Left ventricle myocardium inferior (tissue), 1 donor: ENCODE data around the gene C6orf47. TPM values are rescaled to one million over a fixed set of nuclear protein-coding genes. Genes with fewer than 3 reads are reported as not detected.

Source experiments
- DNase-seq: peaks from one replicate; pipeline ENCODE4 v3.0.0-alpha.2; 2020
- H3K27ac ChIP-seq: fragments of 200-600 bp; replicated peaks from 2 replicates; pipeline ENCODE4 v1.8.0; 2021
- H3K27me3 ChIP-seq: fragments of 200-600 bp; 2 replicates; pipeline ENCODE4 v1.8.0; 2021; ENCODE audit warnings: low read depth
- H3K36me3 ChIP-seq: fragments of 200-600 bp; 2 replicates; pipeline ENCODE4 v1.8.0; 2021
- H3K4me1 ChIP-seq: fragments of 200-600 bp; 2 replicates; pipeline ENCODE4 v1.8.0; 2021
- H3K4me3 ChIP-seq: fragments of 200-600 bp; 2 replicates; pipeline ENCODE4 v1.8.0; 2021; ENCODE audit warnings: mild to moderate bottlenecking, moderate library complexity
- H3K9me3 ChIP-seq: fragments of 200-600 bp; replicated peaks from 2 replicates; pipeline ENCODE4 v1.8.0; 2021
- intact Hi-C: fragments of 100-400 bp; cut with micrococcal nuclease; formaldehyde crosslinking; loops from one replicate; pipeline ENCODE4 v1.11.0; 2022
- total RNA-seq: library from RNA; stranded (reverse); fragmentation: NEBNext Ultra II Directional; extraction: Animal tissue kit (Norgen Biotek cat#: 25700); gene quantifications from one replicate; pipeline ENCODE4 v1.2.1, GENCODE V29; 2021
- TF ChIP-seq, protein P1 (sequence below): fragments of 200-600 bp; IDR thresholded peaks from 2 replicates; pipeline ENCODE4 v1.8.0; 2021; ENCODE audit warnings: antibody characterized with exemption, mild to moderate bottlenecking, borderline replicate concordance
- donor health status: DM: no; HTN: yes; CAD: no; lungs with severe emphysema.

C6orf47 gene
- total RNA-seq, 1 donor from 2014 or later, result 16.9 TPM

DNA sequence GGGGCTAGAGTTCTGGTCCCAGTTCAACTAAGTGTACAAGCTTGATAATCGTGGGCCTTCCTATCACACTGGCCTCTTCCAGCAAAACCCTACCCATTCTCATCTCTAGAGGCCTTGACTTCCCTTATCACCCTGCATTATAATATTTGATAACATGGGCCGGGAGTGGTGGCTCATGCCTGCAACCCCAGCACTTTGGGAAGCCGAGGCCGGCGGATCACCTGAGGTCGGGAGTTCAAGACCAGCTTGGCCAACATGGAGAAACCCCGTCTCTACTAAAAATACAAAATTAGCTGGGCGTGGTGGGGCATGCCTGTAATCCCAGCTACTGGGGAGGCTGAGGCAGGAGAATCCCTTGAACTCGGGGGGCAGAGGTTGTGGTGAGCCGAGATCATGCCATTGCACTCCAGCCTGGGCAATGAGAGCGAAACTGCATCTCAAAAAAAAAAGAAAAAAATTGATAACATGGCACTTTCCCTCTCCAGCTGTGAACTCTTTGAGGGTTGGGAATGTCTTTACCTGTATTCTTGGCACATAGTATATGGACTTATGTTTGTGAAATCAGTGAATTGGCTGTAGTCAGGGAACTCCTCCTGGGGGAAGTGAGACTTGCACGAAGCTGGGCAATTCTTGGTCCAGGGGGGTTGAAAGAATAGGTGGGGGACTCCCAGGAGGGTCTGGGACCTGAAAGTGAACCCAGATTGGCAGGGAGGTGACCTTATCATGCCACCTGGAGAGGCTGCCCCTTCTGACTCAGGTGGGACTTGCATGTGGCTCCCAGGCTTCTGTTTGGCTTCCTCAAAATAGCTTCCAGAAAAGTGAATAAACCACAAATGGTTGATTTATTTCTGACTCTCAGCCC lies 915 bp upstream of the C6orf47 start:
- intact Hi-C loops, result no loop called here
- no peak for DNase-seq

DNA sequence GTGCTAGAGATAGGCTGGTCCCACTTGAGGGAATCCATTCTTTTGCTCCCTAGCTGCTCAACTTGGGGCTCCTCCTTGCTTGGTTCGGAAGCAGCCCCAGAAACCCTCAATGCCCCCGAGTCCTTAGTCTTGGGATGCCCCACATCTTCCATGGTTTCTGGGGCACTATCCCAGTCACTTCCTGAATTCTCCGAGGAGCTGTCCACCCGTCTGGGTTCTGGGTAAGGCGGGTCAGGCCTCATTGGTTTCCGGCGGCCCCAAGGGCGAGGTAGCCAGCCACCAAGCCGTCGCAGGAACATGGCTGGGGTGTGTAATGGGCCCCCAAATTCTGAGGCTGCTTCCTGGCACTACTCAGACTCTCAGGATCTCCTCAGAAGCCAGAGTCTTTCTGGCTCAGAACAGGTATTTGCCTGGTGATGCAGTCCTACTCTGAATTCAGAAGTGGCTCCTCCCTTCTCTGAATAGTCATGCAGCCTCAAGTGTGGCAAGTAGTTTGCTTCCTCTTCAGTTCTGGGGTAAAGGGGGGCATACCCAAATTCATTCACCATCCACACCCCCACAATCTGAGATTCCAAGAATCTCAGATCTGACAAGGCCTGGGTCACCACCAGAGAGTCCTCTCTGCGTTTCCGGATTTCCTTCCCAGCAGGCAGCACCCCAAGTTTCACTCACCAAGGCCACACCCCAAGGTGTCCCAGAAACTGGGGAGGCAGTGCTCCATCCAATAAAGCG lies 763 bp downstream of the C6orf47 start:
- H3K27ac ChIP-seq, result peak overlapping the region; percentile 95
- H3K36me3 ChIP-seq, result peaks cover 37% of the 10 kb centered on the region
- H3K9me3 ChIP-seq, result no peaks in the 10 kb centered on the region
- no peak for DNase-seq
- H3K4me3 ChIP-seq, result peak overlapping the region; percentile 90
- H3K4me1 ChIP-seq, result peaks cover 75% of the 10 kb centered on the region
- intact Hi-C loops, result no loop called here
- TF ChIP-seq, protein P1, sequence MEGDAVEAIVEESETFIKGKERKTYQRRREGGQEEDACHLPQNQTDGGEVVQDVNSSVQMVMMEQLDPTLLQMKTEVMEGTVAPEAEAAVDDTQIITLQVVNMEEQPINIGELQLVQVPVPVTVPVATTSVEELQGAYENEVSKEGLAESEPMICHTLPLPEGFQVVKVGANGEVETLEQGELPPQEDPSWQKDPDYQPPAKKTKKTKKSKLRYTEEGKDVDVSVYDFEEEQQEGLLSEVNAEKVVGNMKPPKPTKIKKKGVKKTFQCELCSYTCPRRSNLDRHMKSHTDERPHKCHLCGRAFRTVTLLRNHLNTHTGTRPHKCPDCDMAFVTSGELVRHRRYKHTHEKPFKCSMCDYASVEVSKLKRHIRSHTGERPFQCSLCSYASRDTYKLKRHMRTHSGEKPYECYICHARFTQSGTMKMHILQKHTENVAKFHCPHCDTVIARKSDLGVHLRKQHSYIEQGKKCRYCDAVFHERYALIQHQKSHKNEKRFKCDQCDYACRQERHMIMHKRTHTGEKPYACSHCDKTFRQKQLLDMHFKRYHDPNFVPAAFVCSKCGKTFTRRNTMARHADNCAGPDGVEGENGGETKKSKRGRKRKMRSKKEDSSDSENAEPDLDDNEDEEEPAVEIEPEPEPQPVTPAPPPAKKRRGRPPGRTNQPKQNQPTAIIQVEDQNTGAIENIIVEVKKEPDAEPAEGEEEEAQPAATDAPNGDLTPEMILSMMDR, result no peak
- H3K27me3 ChIP-seq, result no peaks in the 10 kb centered on the region

More for the DNA sequence above, 915 bp upstream of the C6orf47 start:
- peak overlapping the region; percentile 90 for H3K4me3 ChIP-seq
- TF ChIP-seq, protein P1, result no peak
- H3K36me3 ChIP-seq, result peaks cover 29% of the 10 kb centered on the region
- H3K27me3 ChIP-seq, result no peaks in the 10 kb centered on the region
- no peaks in the 10 kb centered on the region for H3K9me3 ChIP-seq
- H3K4me1 ChIP-seq, result peaks cover 88% of the 10 kb centered on the region
- peak overlapping the region; percentile 95 for H3K27ac ChIP-seq

DNA sequence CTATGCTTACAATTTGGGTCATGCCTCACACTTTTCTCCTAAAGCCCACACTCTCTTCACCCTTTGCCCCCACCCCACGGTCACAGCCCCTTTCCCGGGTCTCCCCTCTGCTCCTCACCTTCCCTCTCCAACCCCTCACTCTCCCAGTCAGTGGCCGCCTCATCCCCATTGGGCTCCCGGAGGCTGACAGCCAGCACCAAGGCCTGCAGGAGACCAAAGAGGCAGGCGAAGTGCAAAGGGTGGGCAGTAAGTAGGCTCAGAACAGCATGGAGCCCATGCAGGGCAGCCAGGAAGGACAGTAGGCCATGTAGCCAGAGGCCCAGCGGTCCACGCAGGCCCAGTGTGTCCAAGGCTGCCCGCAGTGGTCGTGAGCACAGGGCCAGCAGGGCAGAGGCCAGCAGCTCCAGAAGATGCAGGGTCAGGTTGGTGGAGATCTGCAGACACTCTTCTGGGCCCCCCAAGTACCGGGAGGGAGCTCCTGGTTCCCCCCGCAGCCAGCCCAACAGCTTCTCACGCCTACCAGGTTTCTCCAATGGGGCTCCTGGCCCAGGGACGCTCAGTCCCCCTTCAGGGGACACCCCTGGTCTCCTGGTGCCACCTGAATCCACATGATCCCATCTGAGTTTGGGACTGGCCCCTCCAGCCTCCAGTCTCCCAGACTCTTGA lies 1.5 kb downstream of the C6orf47 start:
- Histone ChIP-seq H3K9me3 (no peaks in the 10 kb centered on the region), H3K4me3 (peak overlapping the region; percentile 90), H3K27me3 (no peaks in the 10 kb centered on the region), H3K27ac (peak overlapping the region; percentile 95), H3K4me1 (peaks cover 70% of the 10 kb centered on the region), H3K36me3 (peaks cover 37% of the 10 kb centered on the region)
- intact Hi-C loops, result no loop called here
- DNase-seq, result no peak
- TF ChIP-seq, protein P1, result no peak

DNA sequence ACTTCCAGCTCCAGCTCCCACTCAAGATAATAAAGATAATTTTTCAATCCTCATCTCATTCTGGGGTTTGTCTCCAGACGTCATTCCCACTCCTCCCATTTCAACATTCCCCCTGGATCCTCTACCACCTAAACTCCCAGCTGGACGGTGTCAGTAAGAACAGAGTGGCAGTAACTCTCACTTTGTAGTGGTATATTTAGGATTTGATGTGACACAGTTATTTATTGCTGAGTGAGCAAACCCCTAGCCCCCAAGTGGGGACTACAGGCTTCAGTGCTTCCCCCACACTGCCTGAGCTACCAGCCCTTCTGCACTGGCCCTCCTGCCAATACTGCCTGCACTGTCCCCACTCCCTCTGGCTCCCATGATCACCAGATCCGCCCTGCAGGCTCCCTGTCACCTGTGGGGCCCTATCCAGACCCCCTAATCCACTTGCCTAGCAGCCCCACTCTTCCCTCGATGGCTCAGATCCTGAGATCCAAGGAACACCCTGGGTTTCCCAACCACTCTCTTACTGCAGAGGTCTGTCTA lies 2.4 kb downstream of the C6orf47 start:
- intact Hi-C loops, result no loop called here
- no peak for DNase-seq
- Histone ChIP-seq H3K9me3 (no peaks in the 10 kb centered on the region), H3K27me3 (no peaks in the 10 kb centered on the region), H3K27ac (peak overlapping the region; percentile 4), H3K4me1 (peaks cover 67% of the 10 kb centered on the region), H3K4me3 (peak overlapping the region; percentile 90), H3K36me3 (peaks cover 37% of the 10 kb centered on the region)
- TF ChIP-seq, protein P1, result no peak
